IMR-90 (cell line): Measurements from ENCODE around the gene FXYD6. TPM values are rescaled to one million over a fixed set of nuclear protein-coding genes. Genes with fewer than 3 reads are reported as not detected.

Experiments
- ATAC-seq: fragments of 200-7000 bp; cut with Tn5 transposase; 2 replicates; pipeline ENCODE4 v1.9.1; 2020; ENCODE audit warnings: low read depth, mild to moderate bottlenecking, moderate library complexity
- BruUV-seq: library from RNA; stranded (reverse); fragments of 400-500 nt; replicated peaks from 2 replicates; lab custom pipeline; 2021; lab: Mats Ljungman, UMichigan
- CTCF ChIA-PET: fragments of 300-600 bp; formaldehyde crosslinking; extraction: SDS; loops from one replicate; lab custom pipeline; 2021; ENCODE audit warnings: antibody characterized with exemption; lab: Yijun Ruan, JAX
- POLR2A ChIA-PET: fragments of 300-600 bp; sonication (Branson Sonifier 250); formaldehyde crosslinking; loops from one replicate; lab custom pipeline; 2022; ENCODE audit warnings: antibody characterized with exemption; ENCODE audit not compliant: unreplicated experiment; lab: Charles Lee
- DNase-seq: peaks from one replicate; pipeline ENCODE4 v3.0.0; 2013
- H2AFZ ChIP-seq: replicated peaks from 2 replicates; pipeline ENCODE3; 2013; ENCODE audit warnings: low read length, mild to moderate bottlenecking; ENCODE audit not compliant: poor library complexity
- H2AK5ac ChIP-seq: 2 replicates; pipeline ENCODE4 v1.6.1; 2013; ENCODE audit warnings: low read depth, low read length, inconsistent platforms
- H2AK9ac ChIP-seq: replicated peaks from 2 replicates; pipeline ENCODE3; 2013; ENCODE audit warnings: mild to moderate bottlenecking, low read depth, low read length, moderate library complexity; ENCODE audit not compliant: poor library complexity
- H2BK120ac ChIP-seq: 2 replicates; pipeline ENCODE4 v1.6.1; 2013; ENCODE audit warnings: low read depth, low read length, inconsistent platforms
- H2BK15ac ChIP-seq: 3 replicates; pipeline ENCODE4 v1.6.1; 2013; ENCODE audit warnings: low read depth, low read length, inconsistent platforms
- H2BK20ac ChIP-seq: 2 replicates; pipeline ENCODE4 v1.6.1; 2013; ENCODE audit warnings: low read depth, mild to moderate bottlenecking, inconsistent platforms, low read length, moderate library complexity
- H2BK5ac ChIP-seq: 2 replicates; pipeline ENCODE4 v1.6.1; 2013; ENCODE audit warnings: mild to moderate bottlenecking, low read depth, low read length, inconsistent platforms; ENCODE audit not compliant: poor library complexity, severe bottlenecking
- H3K14ac ChIP-seq: replicated peaks from 2 replicates; pipeline ENCODE4 v1.6.1; 2013; ENCODE audit warnings: low read depth, low read length, inconsistent platforms
- H3K18ac ChIP-seq: 2 replicates; pipeline ENCODE4 v1.6.1; 2013; ENCODE audit warnings: low read depth, low read length, control low read depth
- H3K23ac ChIP-seq: 2 replicates; pipeline ENCODE4 v1.6.1; 2013; ENCODE audit warnings: low read depth, low read length, inconsistent platforms
- H3K27ac ChIP-seq: 2 replicates; pipeline ENCODE4 v1.5.1; 2013; ENCODE audit warnings: mild to moderate bottlenecking, control low read depth, low read length; ENCODE audit not compliant: insufficient read depth
- H3K27me3 ChIP-seq: 2 replicates; pipeline ENCODE4 v1.6.1; 2013; ENCODE audit warnings: low read length; ENCODE audit not compliant: control insufficient read depth, insufficient read depth
- H3K36me3 ChIP-seq: 2 replicates; pipeline ENCODE4 v1.6.1; 2013; ENCODE audit warnings: low read length, mixed read lengths; ENCODE audit not compliant: control insufficient read depth, insufficient read depth
- H3K4ac ChIP-seq: 2 replicates; pipeline ENCODE4 v1.6.1; 2013; ENCODE audit warnings: low read depth, low read length, inconsistent platforms
- H3K4me1 ChIP-seq: 2 replicates; pipeline ENCODE4 v1.6.1; 2013; ENCODE audit warnings: low read length, mixed read lengths; ENCODE audit not compliant: control insufficient read depth, insufficient read depth
- H3K4me2 ChIP-seq: 2 replicates; pipeline ENCODE4 v1.6.1; 2013; ENCODE audit warnings: low read depth, mild to moderate bottlenecking, control low read depth, low read length, moderate library complexity
- H3K4me3 ChIP-seq: 2 replicates; pipeline ENCODE4 v1.5.1; 2013; ENCODE audit warnings: low read depth, mild to moderate bottlenecking, control low read depth, low read length, moderate library complexity; ENCODE audit not compliant: insufficient read depth
- H3K56ac ChIP-seq: 2 replicates; pipeline ENCODE4 v1.6.1; 2013; ENCODE audit warnings: low read length, inconsistent platforms; ENCODE audit not compliant: insufficient read depth; ENCODE audit errors: extremely low read depth
- H3K79me1 ChIP-seq, 2 experiments: 2 replicates each; pipeline ENCODE4 v1.6.1; 2013; ENCODE audit warnings: low read length in 2 of 2, inconsistent platforms in 1 of 2, low read depth in 1 of 2
- H3K9ac ChIP-seq: 2 replicates; pipeline ENCODE4 v1.6.1; 2013; ENCODE audit warnings: low read depth, low read length, control low read depth
- H3K9me1 ChIP-seq: 2 replicates; pipeline ENCODE4 v1.6.1; 2013; ENCODE audit warnings: low read length, inconsistent platforms; ENCODE audit not compliant: insufficient read depth
- H3K9me3 ChIP-seq: 2 replicates; pipeline ENCODE4 v1.6.1; 2013; ENCODE audit warnings: low read length; ENCODE audit not compliant: control insufficient read depth, insufficient read depth
- H4K20me1 ChIP-seq: 2 replicates; pipeline ENCODE4 v1.6.1; 2013; ENCODE audit warnings: low read length, inconsistent platforms; ENCODE audit not compliant: insufficient read depth
- H4K5ac ChIP-seq: 2 replicates; pipeline ENCODE4 v1.6.1; 2013; ENCODE audit warnings: mild to moderate bottlenecking, low read depth, low read length, control low read depth
- H4K8ac ChIP-seq, 2 experiments: 2 replicates each; pipeline ENCODE4 v1.6.1; 2013; ENCODE audit warnings: low read depth in 2 of 2, low read length in 2 of 2, control low read depth in 1 of 2, inconsistent platforms in 1 of 2
- H4K91ac ChIP-seq: 2 replicates; pipeline ENCODE4 v1.6.1; 2013; ENCODE audit warnings: low read depth, low read length, inconsistent platforms; ENCODE audit not compliant: insufficient read depth
- ELK1 ChIP-seq: fragments of 150-350 bp; IDR thresholded peaks from 2 replicates; pipeline ENCODE4 v1.6.1; 2016; ENCODE audit warnings: low read depth, mild to moderate bottlenecking, low read length, moderate library complexity, borderline replicate concordance
- FOS ChIP-seq: fragments of 150-350 bp; IDR thresholded peaks from 2 replicates; pipeline ENCODE4 v1.6.1; 2016; ENCODE audit warnings: low read depth, low read length
- MAZ ChIP-seq: IDR thresholded peaks from 2 replicates; pipeline ENCODE4 v1.6.1; 2012; ENCODE audit warnings: low read depth, mild to moderate bottlenecking, low read length, improper control_type of control experiment, moderate library complexity, borderline replicate concordance
- MXI1 ChIP-seq: IDR thresholded peaks from 2 replicates; pipeline ENCODE4 v1.6.1; 2012; ENCODE audit warnings: low read depth, mild to moderate bottlenecking, low read length, moderate library complexity, borderline replicate concordance
- NFE2L2 ChIP-seq: fragments of 150-350 bp; IDR thresholded peaks from 2 replicates; pipeline ENCODE4 v1.6.1; 2016; ENCODE audit warnings: low read depth, mild to moderate bottlenecking, low read length
- RCOR1 ChIP-seq: IDR thresholded peaks from 2 replicates; pipeline ENCODE4 v1.6.1; 2012; ENCODE audit warnings: mild to moderate bottlenecking, low read length, improper control_type of control experiment; ENCODE audit not compliant: insufficient replicate concordance
- SMC3 ChIP-seq: fragments of 150-350 bp; IDR thresholded peaks from 2 replicates; pipeline ENCODE4 v1.6.1; 2016; ENCODE audit warnings: low read depth, mild to moderate bottlenecking, antibody characterized with exemption, low read length, moderate library complexity
- WGBS, 2 experiments: methylation state at CpG; one replicate each; pipeline versions ENCODE4 v1.1.5 to v1.1.7; 2013; ENCODE audit warnings: missing lambda C conversion rate in 2 of 2; ENCODE audit not compliant: insufficient read length in 1 of 2; ENCODE audit errors: extremely low coverage in 2 of 2; 5-methylcytosine and 5-hydroxymethylcytosine counted together
- dilution Hi-C: fragments of 300-500 bp; cut with HindIII; formaldehyde crosslinking; loops from one replicate; pipeline ENCODE4 v1.14.3; 2018; ENCODE audit warnings: low sequenced_read_pairs; ENCODE audit not compliant: unreplicated experiment
- in situ Hi-C: fragments of 300-500 bp; cut with MboI; formaldehyde crosslinking; loops from 3 replicates; pipeline ENCODE4 v1.14.3; 2019; ENCODE audit warnings: low sequenced_read_pairs, inconsistent platforms, mixed read lengths
- intact Hi-C: fragments of 100-400 bp; cut with micrococcal nuclease; formaldehyde crosslinking; loops from 2 replicates; pipeline ENCODE4 v1.10.0; 2022
- polyA plus RNA-seq, 3 experiments: library from polyadenylated mRNA; depleted of rRNA; stranded (reverse); fragments of >200 nt; gene quantifications; 2 replicates each; pipeline ENCODE4 v1.2.3, GENCODE V29; 2012; ENCODE audit warnings: low replicate concordance in 1 of 3
- total RNA-seq: library from RNA; depleted of rRNA; stranded (reverse); fragments of >200 nt; gene quantifications from 2 replicates; pipeline ENCODE4 v1.2.3, GENCODE V29; 2012

Gene FXYD6
- total and polyA plus RNA-seq, 2 of the 4 experiments (the other 2 are of a cell fraction): 0.32 TPM; not detected in 1

- Histone ChIP-seq H2AK9ac (no peak overlapping the region), H3K27me3 (peaks cover 63% of the 10 kb centered on the region), H3K4ac (no peak overlapping the region), H3K4me3 (no peak overlapping the region), H3K79me1 (no peaks in the 10 kb centered on the region), H4K5ac (no peak overlapping the region), H3K56ac (no peak overlapping the region), H2AFZ (no peak overlapping the region), H3K4me1 (no peaks in the 10 kb centered on the region), H2BK5ac (no peak overlapping the region), H3K27ac (no peak overlapping the region), H3K9ac (no peak overlapping the region), H3K23ac (no peak overlapping the region), H2BK15ac (no peak overlapping the region), H3K18ac (no peak overlapping the region), H3K9me3 (no peaks in the 10 kb centered on the region), H2AK5ac (no peak overlapping the region), H4K20me1 (no peaks in the 10 kb centered on the region), H2BK20ac (no peak overlapping the region), H4K91ac (no peak overlapping the region), H2BK120ac (no peak overlapping the region), H4K8ac (no peak overlapping the region), H3K36me3 (no peaks in the 10 kb centered on the region), H3K9me1 (no peaks in the 10 kb centered on the region), H3K4me2 (no peak overlapping the region; the same call in 1 of the 2 replicates), H3K14ac (no peak overlapping the region)
- TF ChIP-seq MXI1 (no peak), NFE2L2 (no peak), RCOR1 (no peak), MAZ (no peak), ELK1 (no peak), SMC3 (no peak), FOS (no peak)
- BruUV-seq: no TSS peak
- in situ Hi-C loops (no loop called here), dilution Hi-C loops (no loop called here), intact Hi-C loops (no loop called here)
- POLR2A ChIA-PET: no interaction called here
- no peak for ATAC-seq
- 8% methylated on average over 6 of the region's 20 CpGs; no CpG with 5 or more reads in 1 of the 2 experiments for WGBS, 2 experiments
- CTCF ChIA-PET: no interaction called here
- DNase-seq: no peak
Observed at GRCh38 chr11:117875382-117876058, 938 bp downstream of the FXYD6 start.
